ENCODE measurements around the gene RAMP3.

DNA sequence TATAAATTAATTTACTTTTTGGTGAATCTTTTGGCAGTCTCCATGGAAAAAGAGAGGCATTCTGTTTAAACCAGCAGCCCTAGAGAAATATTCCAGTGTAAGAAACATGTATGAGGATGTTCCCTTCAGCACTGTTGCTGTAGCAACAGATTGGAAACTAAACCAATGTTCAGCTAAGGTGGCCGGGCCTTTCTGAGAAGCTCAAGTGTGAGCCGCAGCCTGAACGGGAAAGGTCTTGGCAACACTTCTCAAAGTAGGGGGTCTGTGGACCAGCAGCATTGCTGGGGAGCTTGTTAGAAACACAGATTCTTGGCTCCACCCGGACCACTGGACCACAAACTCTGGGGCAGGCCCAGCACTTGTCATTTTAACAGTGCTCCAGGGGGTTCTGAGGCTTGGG lies 36.2 kb downstream of the RAMP3 start:
- TF ChIP-seq, protein P1, sequence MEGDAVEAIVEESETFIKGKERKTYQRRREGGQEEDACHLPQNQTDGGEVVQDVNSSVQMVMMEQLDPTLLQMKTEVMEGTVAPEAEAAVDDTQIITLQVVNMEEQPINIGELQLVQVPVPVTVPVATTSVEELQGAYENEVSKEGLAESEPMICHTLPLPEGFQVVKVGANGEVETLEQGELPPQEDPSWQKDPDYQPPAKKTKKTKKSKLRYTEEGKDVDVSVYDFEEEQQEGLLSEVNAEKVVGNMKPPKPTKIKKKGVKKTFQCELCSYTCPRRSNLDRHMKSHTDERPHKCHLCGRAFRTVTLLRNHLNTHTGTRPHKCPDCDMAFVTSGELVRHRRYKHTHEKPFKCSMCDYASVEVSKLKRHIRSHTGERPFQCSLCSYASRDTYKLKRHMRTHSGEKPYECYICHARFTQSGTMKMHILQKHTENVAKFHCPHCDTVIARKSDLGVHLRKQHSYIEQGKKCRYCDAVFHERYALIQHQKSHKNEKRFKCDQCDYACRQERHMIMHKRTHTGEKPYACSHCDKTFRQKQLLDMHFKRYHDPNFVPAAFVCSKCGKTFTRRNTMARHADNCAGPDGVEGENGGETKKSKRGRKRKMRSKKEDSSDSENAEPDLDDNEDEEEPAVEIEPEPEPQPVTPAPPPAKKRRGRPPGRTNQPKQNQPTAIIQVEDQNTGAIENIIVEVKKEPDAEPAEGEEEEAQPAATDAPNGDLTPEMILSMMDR (conservative IDR thresholded peaks at IDR 0.05 in 1 of 2, IDR thresholded peaks at IDR 0.05 in 1 of 2; ENCODE audit: low read depth in 1 of 2, low read length in 2 of 2) = no peak
- TF ChIP-seq EZH2 (IDR thresholded peaks at IDR 0.05; ENCODE audit: low read length, missing control alignments) = no peak

All from fibroblast of lung (primary cell).